Ovary (tissue), 3 donors: ENCODE results near the gene SMARCD2.
"Not testable (repeated sequence)": the region's sequence is repeated elsewhere in the genome, so short reads cannot be mapped to it uniquely, and the experiment has no call there.

Experiments
- EP300 ChIP-seq: sonication (generic); formaldehyde crosslinking; IDR thresholded peaks from one replicate; pipeline ENCODE4 v1.6.1; 2017; ENCODE audit warnings: antibody characterized with exemption
- POLR2A ChIP-seq: fragments of 450-650 bp; IDR thresholded peaks from one replicate; pipeline ENCODE4 v1.6.1; 2017; ENCODE audit warnings: antibody characterized with exemption, mild to moderate bottlenecking, moderate library complexity
- TF ChIP-seq, protein P1 (sequence below), 3 donors: fragments of 450-650 bp in 2 of 3; fragments of 200-600 bp in 1 of 3; IDR thresholded peaks; one replicate each; pipeline versions ENCODE4 v1.5.1 to v1.8.0; 2016 to 2022; ENCODE audit warnings: antibody characterized with exemption in 3 of 3, mild to moderate bottlenecking in 1 of 3
- donor health status: DM: no; HTN: no; CAD: no.

DNA sequence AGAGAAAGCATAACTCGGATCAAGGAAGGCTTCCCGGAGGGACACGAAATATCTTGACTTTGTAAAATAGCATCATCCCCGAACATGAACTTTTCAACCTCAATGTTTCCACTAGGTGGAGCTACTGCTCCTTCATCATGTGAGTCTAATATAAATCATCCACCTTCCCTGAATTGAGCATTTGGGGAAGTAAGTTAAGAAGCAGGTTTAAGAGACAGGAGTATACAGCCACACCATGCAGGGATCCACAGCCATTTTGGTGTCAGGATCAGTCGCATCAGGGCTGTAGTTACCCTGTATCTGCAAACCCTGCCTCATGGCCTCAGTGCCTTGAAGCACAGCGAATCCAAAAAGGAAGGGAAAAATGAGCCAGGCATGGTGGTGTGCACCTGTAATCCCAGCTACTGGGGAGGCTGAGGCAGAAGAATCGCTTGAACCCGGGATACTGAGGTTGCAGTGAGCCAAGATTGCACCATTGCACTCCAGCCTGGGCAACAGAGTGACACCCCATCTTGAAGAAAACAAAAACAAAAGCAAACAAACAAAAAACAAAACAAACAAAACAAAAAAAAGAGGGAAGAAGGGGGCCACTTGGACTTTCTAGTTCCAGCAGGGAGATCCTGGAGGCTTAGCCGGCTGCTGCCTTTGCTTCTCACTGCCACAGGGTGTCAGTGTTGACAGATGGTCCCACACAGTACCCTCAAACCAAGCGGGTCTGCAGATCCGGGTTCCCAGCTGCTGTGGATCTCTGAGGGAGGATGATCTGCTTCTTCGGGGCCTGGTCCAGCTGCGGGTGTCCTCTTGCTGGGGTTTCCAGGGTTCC is 46.8 kb upstream of the SMARCD2 start:
- TF ChIP-seq, protein P1, sequence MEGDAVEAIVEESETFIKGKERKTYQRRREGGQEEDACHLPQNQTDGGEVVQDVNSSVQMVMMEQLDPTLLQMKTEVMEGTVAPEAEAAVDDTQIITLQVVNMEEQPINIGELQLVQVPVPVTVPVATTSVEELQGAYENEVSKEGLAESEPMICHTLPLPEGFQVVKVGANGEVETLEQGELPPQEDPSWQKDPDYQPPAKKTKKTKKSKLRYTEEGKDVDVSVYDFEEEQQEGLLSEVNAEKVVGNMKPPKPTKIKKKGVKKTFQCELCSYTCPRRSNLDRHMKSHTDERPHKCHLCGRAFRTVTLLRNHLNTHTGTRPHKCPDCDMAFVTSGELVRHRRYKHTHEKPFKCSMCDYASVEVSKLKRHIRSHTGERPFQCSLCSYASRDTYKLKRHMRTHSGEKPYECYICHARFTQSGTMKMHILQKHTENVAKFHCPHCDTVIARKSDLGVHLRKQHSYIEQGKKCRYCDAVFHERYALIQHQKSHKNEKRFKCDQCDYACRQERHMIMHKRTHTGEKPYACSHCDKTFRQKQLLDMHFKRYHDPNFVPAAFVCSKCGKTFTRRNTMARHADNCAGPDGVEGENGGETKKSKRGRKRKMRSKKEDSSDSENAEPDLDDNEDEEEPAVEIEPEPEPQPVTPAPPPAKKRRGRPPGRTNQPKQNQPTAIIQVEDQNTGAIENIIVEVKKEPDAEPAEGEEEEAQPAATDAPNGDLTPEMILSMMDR (IDR thresholded peaks at IDR 0.05), result peak in 1 of 3 donors; percentile 15
- not testable (repeated sequence) for TF ChIP-seq POLR2A, EP300
